ENCODE data around the gene CD55. TPM values are rescaled to one million over a fixed set of nuclear protein-coding genes. Genes with fewer than 3 reads are reported as not detected.

Gene CD55
- total RNA-seq, 1 experiment from 2014 or later: 159 TPM

DNA sequence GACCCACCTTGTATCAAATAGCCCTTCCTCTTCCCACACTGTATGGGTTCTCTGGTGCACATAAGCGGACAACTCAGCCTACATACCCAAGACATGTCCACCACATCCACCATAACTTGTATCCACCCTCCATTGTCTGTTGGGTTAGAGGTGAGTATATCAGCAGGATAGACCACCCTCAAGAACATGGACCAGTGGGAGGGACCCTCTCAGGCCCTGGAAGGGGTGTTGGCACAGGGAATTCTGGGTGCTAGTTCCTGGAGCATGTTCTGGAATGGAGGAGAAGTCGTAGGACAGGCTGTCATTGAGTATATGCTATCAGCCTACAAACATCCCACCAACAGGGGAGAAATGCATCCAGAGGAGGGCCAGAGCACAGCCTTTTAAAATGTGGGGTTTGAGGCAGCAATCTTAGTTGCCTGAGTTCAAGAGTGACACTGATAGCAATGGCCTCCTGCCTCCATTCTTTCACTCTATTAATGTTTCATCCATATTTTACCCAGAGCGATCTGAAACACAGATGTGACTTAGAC is 7.5 kb downstream of the CD55 start:
- ChIA-PET CTCF (interaction anchor here (1.0 kb wide), 1 partner anchor 147 kb away, joined by 4 read pairs; no protein-coding TSS in a partner anchor), POLR2A (interaction anchor here (0.6 to 2.1 kb wide), 6 partner anchors 7 to 298 kb away, joined by 3 to 13 read pairs (median 3); partner anchors contain the start of gene CD55)
- H3K4me3 Mint-ChIP-seq (ENCODE audit: unreplicated experiment): no peak overlapping the region
- no peaks in the 10 kb centered on the region for H3K27me3 Mint-ChIP-seq (ENCODE audit: insufficient read depth, unreplicated experiment)
- intact Hi-C loops (cut with micrococcal nuclease): loop anchor here (10.0 kb wide), 1 partner anchor 434 kb away; the partner anchor contains the start of gene IL24
- TF ChIP-seq, protein P1, sequence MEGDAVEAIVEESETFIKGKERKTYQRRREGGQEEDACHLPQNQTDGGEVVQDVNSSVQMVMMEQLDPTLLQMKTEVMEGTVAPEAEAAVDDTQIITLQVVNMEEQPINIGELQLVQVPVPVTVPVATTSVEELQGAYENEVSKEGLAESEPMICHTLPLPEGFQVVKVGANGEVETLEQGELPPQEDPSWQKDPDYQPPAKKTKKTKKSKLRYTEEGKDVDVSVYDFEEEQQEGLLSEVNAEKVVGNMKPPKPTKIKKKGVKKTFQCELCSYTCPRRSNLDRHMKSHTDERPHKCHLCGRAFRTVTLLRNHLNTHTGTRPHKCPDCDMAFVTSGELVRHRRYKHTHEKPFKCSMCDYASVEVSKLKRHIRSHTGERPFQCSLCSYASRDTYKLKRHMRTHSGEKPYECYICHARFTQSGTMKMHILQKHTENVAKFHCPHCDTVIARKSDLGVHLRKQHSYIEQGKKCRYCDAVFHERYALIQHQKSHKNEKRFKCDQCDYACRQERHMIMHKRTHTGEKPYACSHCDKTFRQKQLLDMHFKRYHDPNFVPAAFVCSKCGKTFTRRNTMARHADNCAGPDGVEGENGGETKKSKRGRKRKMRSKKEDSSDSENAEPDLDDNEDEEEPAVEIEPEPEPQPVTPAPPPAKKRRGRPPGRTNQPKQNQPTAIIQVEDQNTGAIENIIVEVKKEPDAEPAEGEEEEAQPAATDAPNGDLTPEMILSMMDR (IDR thresholded peaks at IDR 0.05; ENCODE audit: unreplicated experiment): no peak
- peaks cover 8% of the 10 kb centered on the region for H3K4me1 Mint-ChIP-seq (ENCODE audit: insufficient read depth, unreplicated experiment)
- H3K9me3 Mint-ChIP-seq (ENCODE audit: unreplicated experiment): peaks cover 11% of the 10 kb centered on the region
- H3K36me3 Mint-ChIP-seq (ENCODE audit: insufficient read depth, unreplicated experiment): peaks cover 97% of the 10 kb centered on the region
- H3K27ac Mint-ChIP-seq (ENCODE audit: low read depth, unreplicated experiment): no peak overlapping the region
- DNase-seq (ENCODE audit: unreplicated experiment): no peak
- BruUV-seq (replicated peaks): no TSS peak

DNA sequence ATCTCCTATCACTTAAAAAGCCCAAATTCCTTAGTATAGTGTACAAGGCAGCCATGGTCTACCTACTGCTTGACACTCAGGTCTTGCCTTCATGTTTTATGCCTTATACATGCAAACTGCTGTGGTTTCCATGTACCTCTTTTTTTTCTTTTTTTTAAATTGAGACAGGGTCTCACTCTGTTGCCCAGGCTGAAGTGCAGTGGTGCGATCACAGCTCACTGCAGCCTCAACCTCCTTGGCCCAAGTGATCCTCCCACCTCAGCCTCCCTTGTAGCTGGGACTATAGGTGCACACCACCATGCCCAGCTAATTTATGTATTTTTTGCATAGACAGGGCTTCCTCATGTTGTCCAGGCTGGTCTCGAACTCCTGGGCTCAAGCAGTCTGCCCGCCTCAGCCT is 8.0 kb downstream of the CD55 start:
- TF ChIP-seq, protein P1 (IDR thresholded peaks at IDR 0.05; ENCODE audit: unreplicated experiment): no peak
- BruUV-seq (replicated peaks): no TSS peak
- intact Hi-C loops (cut with micrococcal nuclease): loop anchor here (10.0 kb wide), 1 partner anchor 435 kb away; the partner anchor contains the start of gene IL24
- peaks cover 9% of the 10 kb centered on the region for H3K4me1 Mint-ChIP-seq (ENCODE audit: insufficient read depth, unreplicated experiment)
- DNase-seq (ENCODE audit: unreplicated experiment): no peak
- H3K9me3 Mint-ChIP-seq (ENCODE audit: unreplicated experiment): peaks cover 15% of the 10 kb centered on the region
- H3K36me3 Mint-ChIP-seq (ENCODE audit: insufficient read depth, unreplicated experiment): peaks cover 96% of the 10 kb centered on the region
- H3K4me3 Mint-ChIP-seq (ENCODE audit: unreplicated experiment): no peak overlapping the region
- ChIA-PET POLR2A (interaction anchor here (0.6 to 2.1 kb wide), 9 partner anchors 8 to 348 kb away, joined by 3 to 13 read pairs (median 3); partner anchors contain the start of gene CD55), CTCF (interaction anchor here (0.7 to 1.0 kb wide), 2 partner anchors 76 to 147 kb away, joined by 4 to 5 read pairs; no protein-coding TSS in a partner anchor)
- H3K27ac Mint-ChIP-seq (ENCODE audit: low read depth, unreplicated experiment): no peak overlapping the region
- H3K27me3 Mint-ChIP-seq (ENCODE audit: insufficient read depth, unreplicated experiment): no peaks in the 10 kb centered on the region

DNA sequence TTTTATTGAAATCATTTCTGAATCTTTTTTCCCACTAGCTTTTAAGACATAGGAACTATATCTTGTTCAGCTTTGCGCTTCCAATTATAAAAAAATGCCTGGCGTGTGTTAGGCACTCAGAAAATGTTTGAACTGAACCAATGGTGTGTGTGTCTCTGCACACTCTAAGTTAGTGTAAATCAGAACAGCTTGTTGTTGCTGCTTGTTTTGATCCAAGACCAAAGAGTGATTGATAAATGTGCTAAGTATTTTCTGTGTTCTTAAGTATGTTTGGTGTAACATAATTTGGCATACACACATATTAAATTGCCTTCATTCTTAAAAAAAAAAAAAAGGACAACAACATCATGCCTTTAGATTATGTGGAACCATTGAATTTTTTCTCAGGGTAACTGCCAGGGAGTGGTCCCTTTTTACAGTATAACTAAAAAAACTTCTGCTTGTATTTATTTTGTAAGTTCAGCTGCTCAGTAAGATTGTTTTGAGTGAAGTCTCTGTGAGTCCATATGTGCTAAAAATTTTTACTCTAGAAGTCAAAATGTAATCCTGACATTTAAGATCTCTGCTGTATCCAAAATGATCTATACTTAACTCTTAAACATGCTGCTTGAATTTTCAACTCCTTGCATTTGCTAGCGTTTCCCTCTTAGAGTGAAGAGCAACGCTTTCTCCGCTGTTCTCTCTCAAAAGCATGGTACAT is 8.7 kb downstream of the CD55 start:
- peaks cover 12% of the 10 kb centered on the region for H3K4me1 Mint-ChIP-seq (ENCODE audit: insufficient read depth, unreplicated experiment)
- no peak overlapping the region for H3K27ac Mint-ChIP-seq (ENCODE audit: low read depth, unreplicated experiment)
- no peak for DNase-seq (ENCODE audit: unreplicated experiment)
- TF ChIP-seq, protein P1 (IDR thresholded peaks at IDR 0.05; ENCODE audit: unreplicated experiment): no peak
- POLR2A ChIA-PET: interaction anchor here (0.6 to 2.1 kb wide), 7 partner anchors 8 to 349 kb away, joined by 3 to 13 read pairs (median 3); partner anchors contain the start of gene CD55
- CTCF ChIA-PET: interaction anchor here (0.6 to 1.0 kb wide), 3 partner anchors 53 to 148 kb away, joined by 3 to 5 read pairs (median 4); no protein-coding TSS in a partner anchor
- H3K27me3 Mint-ChIP-seq (ENCODE audit: insufficient read depth, unreplicated experiment): no peaks in the 10 kb centered on the region
- no peak overlapping the region for H3K4me3 Mint-ChIP-seq (ENCODE audit: unreplicated experiment)
- peaks cover 90% of the 10 kb centered on the region for H3K36me3 Mint-ChIP-seq (ENCODE audit: insufficient read depth, unreplicated experiment)
- intact Hi-C loops (cut with micrococcal nuclease): no loop called here
- BruUV-seq (replicated peaks): no TSS peak
- peaks cover 18% of the 10 kb centered on the region for H3K9me3 Mint-ChIP-seq (ENCODE audit: unreplicated experiment)

Data from MCF 10A (cell line).